Activated CD8-positive, alpha-beta T cell treated with anti-CD3 and anti-CD28 coated beads, Interleukin-2, amount 10 ng/mL, durations not matched to agents 7 days and 5 days (primary cell): Measurements from ENCODE around the gene TMEM30A. TPM values are rescaled to one million over a fixed set of nuclear protein-coding genes. Genes with fewer than 3 reads are reported as not detected.

ENCODE experiments used
- ATAC-seq: fragments of 150-1000 bp; cut with Tn5 transposase; one replicate; pipeline ENCODE4 v1.10.0; 2021; ENCODE audit warnings: moderate library complexity
- CTCF ChIA-PET: fragments of 350-600 bp; sonication (Branson Sonifier 250); formaldehyde crosslinking; loops from one replicate; lab custom pipeline; 2021; ENCODE audit warnings: antibody characterized with exemption; lab: Charles Lee
- POLR2A ChIA-PET: fragments of 350-600 bp; sonication (Branson Sonifier 250); formaldehyde crosslinking; loops from one replicate; lab custom pipeline; 2021; ENCODE audit warnings: antibody characterized with exemption; lab: Charles Lee
- DNase-seq: peaks from one replicate; pipeline ENCODE4 v3.0.0-alpha.2; 2020
- H3K27ac Mint-ChIP-seq: one replicate; pipeline ENCODE4 v1.8.0; 2021; ENCODE audit warnings: mild to moderate bottlenecking, mixed read lengths
- H3K27me3 Mint-ChIP-seq: one replicate; pipeline ENCODE4 v1.8.0; 2021; ENCODE audit warnings: low read depth, mixed read lengths
- H3K36me3 Mint-ChIP-seq: one replicate; pipeline ENCODE4 v1.8.0; 2021; ENCODE audit warnings: low read depth, mixed read lengths
- H3K4me1 Mint-ChIP-seq: one replicate; pipeline ENCODE4 v1.8.0; 2021; ENCODE audit warnings: low read depth, mixed read lengths
- H3K4me3 Mint-ChIP-seq: one replicate; pipeline ENCODE4 v1.8.0; 2021; ENCODE audit warnings: mild to moderate bottlenecking, mixed read lengths
- H3K9me3 Mint-ChIP-seq: one replicate; pipeline ENCODE4 v1.8.0; 2022; ENCODE audit warnings: mixed read lengths; ENCODE audit not compliant: insufficient read depth
- total RNA-seq, 2 experiments: library from RNA; stranded (reverse); gene quantifications; one replicate each; pipeline ENCODE4 v1.2.3, GENCODE V29; 2021

Gene TMEM30A
- total RNA-seq, 2 experiments from 2014 or later, result 50.2 to 56.4 TPM

DNA sequence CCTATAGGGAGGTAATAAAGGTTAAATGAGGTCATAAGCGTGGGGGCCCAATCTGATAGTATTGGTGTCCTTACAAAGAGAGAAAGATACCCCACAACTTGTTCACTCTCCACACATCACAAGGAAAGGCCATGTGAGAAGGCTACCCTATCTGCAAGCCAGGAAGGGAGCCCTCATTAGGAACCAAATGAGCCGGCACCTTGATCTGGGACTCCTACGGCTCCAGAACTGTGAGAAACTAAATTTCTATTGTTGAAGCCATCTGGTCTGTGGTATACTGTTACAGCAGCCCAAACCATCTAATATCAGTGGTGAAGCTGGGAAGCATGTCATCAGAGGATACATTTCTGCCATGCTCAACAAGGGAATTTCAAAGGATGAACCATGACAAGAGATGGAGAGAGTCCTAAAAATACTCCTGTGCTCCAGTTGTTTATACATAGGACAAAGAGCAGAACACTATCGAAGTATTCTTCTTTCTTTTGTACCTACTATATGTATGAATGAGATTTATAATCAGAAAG lies 51.4 kb downstream of the TMEM30A start:
- H3K4me1 Mint-ChIP-seq, result no peaks in the 10 kb centered on the region
- no peaks in the 10 kb centered on the region for H3K9me3 Mint-ChIP-seq
- H3K27ac Mint-ChIP-seq, result no peak overlapping the region
- ChIA-PET POLR2A (no interaction called here), CTCF (no interaction called here)
- no peak overlapping the region for H3K4me3 Mint-ChIP-seq
- H3K36me3 Mint-ChIP-seq, result peaks cover 13% of the 10 kb centered on the region
- DNase-seq (no peak), ATAC-seq (no peak)
- H3K27me3 Mint-ChIP-seq, result no peaks in the 10 kb centered on the region

DNA sequence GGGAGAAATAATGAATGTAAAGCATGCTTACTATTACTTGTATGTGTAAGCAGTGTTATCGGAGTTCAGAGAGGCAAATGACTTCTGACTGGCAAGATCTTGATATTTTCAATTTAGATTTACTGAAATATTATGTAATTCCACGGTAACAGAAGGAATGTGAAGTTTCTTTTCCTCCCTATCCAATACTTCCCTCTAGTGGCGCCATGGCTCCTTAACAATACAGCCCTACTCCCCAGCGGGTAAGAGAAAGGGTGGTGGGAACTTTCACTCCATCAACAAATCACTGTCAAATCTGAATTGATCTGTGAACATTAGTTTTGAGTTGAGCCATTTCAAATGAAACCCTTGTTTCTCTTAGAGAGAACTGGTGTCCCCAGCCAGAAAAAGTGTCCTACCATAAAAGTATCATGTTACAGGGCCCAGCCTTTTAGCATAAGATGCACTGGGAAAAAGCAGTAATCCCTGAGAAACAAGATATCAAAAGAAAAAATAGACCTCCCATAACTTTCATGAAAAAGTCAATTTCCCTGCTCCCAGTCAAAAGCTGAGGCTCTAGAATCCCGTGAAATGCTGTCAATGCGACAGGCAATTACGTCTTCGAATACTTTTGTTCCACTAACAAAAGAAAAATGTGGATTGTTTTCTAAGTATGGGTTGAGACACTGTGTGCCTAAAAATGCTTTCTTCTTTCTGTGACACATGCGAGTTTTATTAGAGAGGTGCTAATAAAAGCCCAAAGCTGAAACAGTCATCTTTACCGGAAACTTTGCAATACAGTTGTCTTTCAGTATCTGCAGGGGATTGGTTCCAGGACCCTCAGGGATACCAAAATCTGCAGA lies 53.9 kb downstream of the TMEM30A start:
- CTCF ChIA-PET, result no interaction called here

GRCh38 chr6:75224303-75224926 lies 60.2 kb downstream of the TMEM30A start:
- H3K27ac Mint-ChIP-seq, result no peak overlapping the region
- no peaks in the 10 kb centered on the region for H3K9me3 Mint-ChIP-seq
- peaks cover 16% of the 10 kb centered on the region for H3K27me3 Mint-ChIP-seq
- no peaks in the 10 kb centered on the region for H3K36me3 Mint-ChIP-seq
- H3K4me1 Mint-ChIP-seq, result no peaks in the 10 kb centered on the region
- CTCF ChIA-PET, result interaction anchor here (1.0 to 1.6 kb wide), 3 partner anchors 13 to 15 kb away, joined by 3 to 6 read pairs (median 4); no protein-coding TSS in a partner anchor
- no peak overlapping the region for H3K4me3 Mint-ChIP-seq
- POLR2A ChIA-PET, result no interaction called here
- DNase-seq, result no peak
- ATAC-seq, result no peak

More for the DNA sequence above, 53.9 kb downstream of the TMEM30A start:
- POLR2A ChIA-PET, result interaction anchor here (0.6 kb wide), 1 partner anchor 12 kb away, joined by 3 read pairs; no protein-coding TSS in a partner anchor
- H3K4me3 Mint-ChIP-seq, result no peak overlapping the region
- ATAC-seq (no peak), DNase-seq (no peak)
- H3K27ac Mint-ChIP-seq, result no peak overlapping the region
- H3K9me3 Mint-ChIP-seq, result no peaks in the 10 kb centered on the region
- H3K4me1 Mint-ChIP-seq, result no peaks in the 10 kb centered on the region
- H3K27me3 Mint-ChIP-seq, result peaks cover 3% of the 10 kb centered on the region
- no peaks in the 10 kb centered on the region for H3K36me3 Mint-ChIP-seq

GRCh38 chr6:75223428-75223827 lies 61.2 kb downstream of the TMEM30A start:
- CTCF ChIA-PET, result interaction anchor here (1.6 kb wide), 1 partner anchor 15 kb away, joined by 6 read pairs; no protein-coding TSS in a partner anchor
- H3K27me3 Mint-ChIP-seq, result peaks cover 18% of the 10 kb centered on the region
- H3K27ac Mint-ChIP-seq, result no peak overlapping the region
- no peaks in the 10 kb centered on the region for H3K9me3 Mint-ChIP-seq
- DNase-seq (no peak), ATAC-seq (no peak)
- no peaks in the 10 kb centered on the region for H3K36me3 Mint-ChIP-seq
- H3K4me1 Mint-ChIP-seq, result no peaks in the 10 kb centered on the region
- POLR2A ChIA-PET, result no interaction called here
- H3K4me3 Mint-ChIP-seq, result no peak overlapping the region

GRCh38 chr6:75222261-75222660 lies 62.3 kb downstream of the TMEM30A start:
- H3K4me3 Mint-ChIP-seq, result no peak overlapping the region
- no peaks in the 10 kb centered on the region for H3K4me1 Mint-ChIP-seq
- ATAC-seq (no peak), DNase-seq (no peak)
- no peak overlapping the region for H3K27ac Mint-ChIP-seq
- CTCF ChIA-PET, result no interaction called here
- no peaks in the 10 kb centered on the region for H3K36me3 Mint-ChIP-seq
- POLR2A ChIA-PET, result no interaction called here
- no peaks in the 10 kb centered on the region for H3K9me3 Mint-ChIP-seq
- H3K27me3 Mint-ChIP-seq, result peaks cover 24% of the 10 kb centered on the region

DNA sequence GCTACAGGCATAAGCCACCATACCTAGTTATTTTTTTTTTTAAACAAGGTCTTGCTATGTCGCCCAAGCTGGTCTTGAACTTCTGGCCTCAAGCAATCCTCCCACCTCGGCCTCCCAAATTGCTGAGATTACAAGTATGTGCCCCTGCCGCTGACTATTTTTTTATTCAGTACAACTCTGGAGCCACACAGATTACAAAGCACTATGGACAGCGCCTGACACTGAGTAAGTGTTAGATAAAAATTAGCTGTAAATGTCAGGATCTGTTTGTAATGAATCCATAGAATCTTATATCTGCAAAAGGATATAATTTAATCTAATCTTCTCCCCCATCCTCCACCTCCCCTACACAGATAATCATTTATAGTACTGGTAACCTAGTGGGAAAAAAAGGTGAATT lies 63.5 kb downstream of the TMEM30A start:
- ChIA-PET CTCF (interaction anchor here (1.5 to 2.6 kb wide), 2 partner anchors 9 to 12 kb away, joined by 8 to 20 read pairs; no protein-coding TSS in a partner anchor), POLR2A (interaction anchor here (0.7 kb wide), 1 partner anchor 22 kb away, joined by 3 read pairs; the partner anchor contains the start of gene COX7A2)
- H3K27ac Mint-ChIP-seq, result no peak overlapping the region
- H3K4me1 Mint-ChIP-seq, result no peaks in the 10 kb centered on the region
- H3K36me3 Mint-ChIP-seq, result no peaks in the 10 kb centered on the region
- no peak for DNase-seq
- peaks cover 27% of the 10 kb centered on the region for H3K27me3 Mint-ChIP-seq
- ATAC-seq, result no peak
- H3K4me3 Mint-ChIP-seq, result no peak overlapping the region
- no peaks in the 10 kb centered on the region for H3K9me3 Mint-ChIP-seq

GRCh38 chr6:75220357-75220756 lies 64.2 kb downstream of the TMEM30A start:
- Mint-ChIP-seq H3K36me3 (no peaks in the 10 kb centered on the region), H3K27ac (no peak overlapping the region), H3K9me3 (no peaks in the 10 kb centered on the region), H3K4me3 (no peak overlapping the region), H3K27me3 (peaks cover 32% of the 10 kb centered on the region), H3K4me1 (no peaks in the 10 kb centered on the region)
- POLR2A ChIA-PET, result no interaction called here
- DNase-seq (no peak), ATAC-seq (no peak)
- CTCF ChIA-PET, result interaction anchor here (1.5 to 2.6 kb wide), 2 partner anchors 9 to 11 kb away, joined by 8 to 20 read pairs; no protein-coding TSS in a partner anchor

GRCh38 chr6:75219263-75219662 lies 65.3 kb downstream of the TMEM30A start:
- H3K4me1 Mint-ChIP-seq, result no peaks in the 10 kb centered on the region
- ChIA-PET POLR2A (no interaction called here), CTCF (interaction anchor here (2.6 kb wide), 1 partner anchor 10 kb away, joined by 20 read pairs; no protein-coding TSS in a partner anchor)
- H3K27ac Mint-ChIP-seq, result no peak overlapping the region
- no peaks in the 10 kb centered on the region for H3K36me3 Mint-ChIP-seq
- peaks cover 29% of the 10 kb centered on the region for H3K27me3 Mint-ChIP-seq
- H3K9me3 Mint-ChIP-seq, result no peaks in the 10 kb centered on the region
- no peak overlapping the region for H3K4me3 Mint-ChIP-seq
- DNase-seq (no peak), ATAC-seq (no peak)

DNA sequence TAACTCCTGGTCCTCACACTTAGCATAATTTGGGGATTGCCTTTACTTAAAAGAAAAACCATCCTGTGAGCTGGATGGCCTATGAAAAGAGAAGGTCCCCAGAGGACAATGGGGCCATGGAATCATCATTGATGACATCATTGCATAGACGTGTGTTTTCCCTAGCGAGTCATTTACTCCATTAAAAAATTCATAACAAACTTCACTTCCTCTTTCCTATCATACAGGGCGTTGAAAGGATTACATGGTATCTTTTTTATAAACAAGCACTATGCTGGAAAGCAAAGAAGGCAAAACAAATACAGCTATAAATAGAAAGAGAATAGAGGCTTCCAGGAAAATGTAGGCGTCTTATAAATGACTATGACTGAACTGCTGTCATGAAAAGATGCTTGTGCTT lies 67.4 kb downstream of the TMEM30A start:
- CTCF ChIA-PET, result interaction anchor here (0.8 to 2.3 kb wide), 4 partner anchors 8 to 310 kb away, joined by 3 to 11 read pairs (median 3); partner anchors contain the start of gene COL12A1
- no peak for ATAC-seq

GRCh38 chr6:75215291-75215690 lies 69.3 kb downstream of the TMEM30A start:
- Mint-ChIP-seq H3K4me3 (no peak overlapping the region), H3K27ac (no peak overlapping the region), H3K27me3 (peaks cover 29% of the 10 kb centered on the region), H3K9me3 (no peaks in the 10 kb centered on the region), H3K36me3 (no peaks in the 10 kb centered on the region), H3K4me1 (no peaks in the 10 kb centered on the region)
- no peak for ATAC-seq
- DNase-seq, result no peak
- CTCF ChIA-PET, result no interaction called here
- POLR2A ChIA-PET, result no interaction called here

More for the DNA sequence above, 67.4 kb downstream of the TMEM30A start:
- Mint-ChIP-seq H3K36me3 (no peaks in the 10 kb centered on the region), H3K4me1 (no peaks in the 10 kb centered on the region), H3K27ac (no peak overlapping the region), H3K9me3 (no peaks in the 10 kb centered on the region), H3K27me3 (peaks cover 26% of the 10 kb centered on the region), H3K4me3 (no peak overlapping the region)
- POLR2A ChIA-PET, result no interaction called here
- no peak for DNase-seq

DNA sequence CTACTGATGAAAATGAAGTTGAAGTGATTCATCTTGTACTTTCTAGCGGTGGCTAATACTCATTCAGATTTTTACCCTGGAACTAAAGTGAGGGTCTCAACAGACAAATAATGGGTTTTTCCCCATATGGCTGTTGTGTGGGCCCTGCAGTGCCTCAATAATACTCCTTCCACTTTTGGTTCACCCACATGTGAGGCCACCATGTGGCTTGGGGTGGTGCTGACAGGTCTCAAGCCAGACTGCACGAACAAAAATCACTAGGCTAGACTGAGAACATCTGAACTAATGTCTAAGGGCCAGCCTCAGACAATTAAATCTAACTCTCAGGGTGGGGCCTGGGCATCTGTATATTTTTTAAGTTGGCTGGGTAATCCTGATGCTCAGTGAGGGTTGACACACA lies 70.9 kb downstream of the TMEM30A start:
- no peaks in the 10 kb centered on the region for H3K36me3 Mint-ChIP-seq
- H3K4me1 Mint-ChIP-seq, result peaks cover 5% of the 10 kb centered on the region
- ChIA-PET POLR2A (no interaction called here), CTCF (interaction anchor here (0.9 kb wide), 1 partner anchor 10 kb away, joined by 3 read pairs; no protein-coding TSS in a partner anchor)
- no peak for ATAC-seq
- peaks cover 32% of the 10 kb centered on the region for H3K27me3 Mint-ChIP-seq
- no peak overlapping the region for H3K4me3 Mint-ChIP-seq
- no peak for DNase-seq
- H3K27ac Mint-ChIP-seq, result no peak overlapping the region
- H3K9me3 Mint-ChIP-seq, result no peaks in the 10 kb centered on the region
